Measurements from ENCODE around the gene TOX2. TPM values are rescaled to one million over a fixed set of nuclear protein-coding genes. Genes with fewer than 3 reads are reported as not detected.

The TOX2 gene
- total RNA-seq, 1 donor from 2014 or later = 2.8 TPM

- no peak overlapping the region for H3K27ac Mint-ChIP-seq
- H3K9me3 Mint-ChIP-seq (ENCODE audit: low read depth) = no peaks in the 10 kb centered on the region
- no peaks in the 10 kb centered on the region for H3K4me1 Mint-ChIP-seq (ENCODE audit: low read depth)
- no peak for TF ChIP-seq CTCF (IDR thresholded peaks at IDR 0.05; ENCODE audit: unreplicated experiment)
- peaks cover 6% of the 10 kb centered on the region for H3K27me3 Mint-ChIP-seq
- H3K4me3 Mint-ChIP-seq (ENCODE audit: low read depth) = no peak overlapping the region
- H3K36me3 Mint-ChIP-seq (ENCODE audit: insufficient read depth) = no peaks in the 10 kb centered on the region
- no peak for DNase-seq (ENCODE audit: low spot score, unreplicated experiment)
Observed at GRCh38 chr20:44023515-44024371, 109.1 kb downstream of the TOX2 start.

- Mint-ChIP-seq H3K36me3 (ENCODE audit: insufficient read depth) (no peaks in the 10 kb centered on the region), H3K9me3 (ENCODE audit: low read depth) (no peaks in the 10 kb centered on the region), H3K27me3 (peaks cover 14% of the 10 kb centered on the region), H3K4me3 (ENCODE audit: low read depth) (no peak overlapping the region), H3K27ac (no peak overlapping the region), H3K4me1 (ENCODE audit: low read depth) (no peaks in the 10 kb centered on the region)
- no peak for TF ChIP-seq CTCF (IDR thresholded peaks at IDR 0.05; ENCODE audit: unreplicated experiment)
- DNase-seq (ENCODE audit: low spot score, unreplicated experiment) = no peak
Observed at GRCh38 chr20:44024820-44025580, 110.3 kb downstream of the TOX2 start.

- no peak for DNase-seq (ENCODE audit: low spot score, unreplicated experiment)
- H3K27ac Mint-ChIP-seq = no peak overlapping the region
- TF ChIP-seq CTCF (IDR thresholded peaks at IDR 0.05; ENCODE audit: unreplicated experiment) = no peak
- H3K4me1 Mint-ChIP-seq (ENCODE audit: low read depth) = no peaks in the 10 kb centered on the region
- no peak overlapping the region for H3K4me3 Mint-ChIP-seq (ENCODE audit: low read depth)
- no peaks in the 10 kb centered on the region for H3K36me3 Mint-ChIP-seq (ENCODE audit: insufficient read depth)
- H3K9me3 Mint-ChIP-seq (ENCODE audit: low read depth) = peaks cover 3% of the 10 kb centered on the region
- peaks cover 20% of the 10 kb centered on the region for H3K27me3 Mint-ChIP-seq
Observed at GRCh38 chr20:44025756-44026155, 111.1 kb downstream of the TOX2 start.

GRCh38 chr20:44026647-44027342 lies 112.1 kb downstream of the TOX2 start:
- DNase-seq (ENCODE audit: low spot score, unreplicated experiment) = no peak
- Mint-ChIP-seq H3K9me3 (ENCODE audit: low read depth) (peaks cover 5% of the 10 kb centered on the region), H3K4me1 (ENCODE audit: low read depth) (no peaks in the 10 kb centered on the region), H3K4me3 (ENCODE audit: low read depth) (no peak overlapping the region), H3K36me3 (ENCODE audit: insufficient read depth) (no peaks in the 10 kb centered on the region), H3K27ac (no peak overlapping the region), H3K27me3 (peaks cover 27% of the 10 kb centered on the region)
- TF ChIP-seq CTCF (IDR thresholded peaks at IDR 0.05; ENCODE audit: unreplicated experiment) = no peak

All from progenitor cell of endocrine pancreas (in vitro differentiated cells).